Superior temporal gyrus (tissue), 1 donor: ENCODE measurements around the gene STK32A.
A peak's percentile ranks its signal among the peaks of the same experiment; 100 is the strongest.

Experiments used
- DNase-seq: peaks from one replicate; pipeline ENCODE4 v3.0.0-alpha.2; 2016; ENCODE audit errors: extremely low spot score

Gene STK32A

DNA sequence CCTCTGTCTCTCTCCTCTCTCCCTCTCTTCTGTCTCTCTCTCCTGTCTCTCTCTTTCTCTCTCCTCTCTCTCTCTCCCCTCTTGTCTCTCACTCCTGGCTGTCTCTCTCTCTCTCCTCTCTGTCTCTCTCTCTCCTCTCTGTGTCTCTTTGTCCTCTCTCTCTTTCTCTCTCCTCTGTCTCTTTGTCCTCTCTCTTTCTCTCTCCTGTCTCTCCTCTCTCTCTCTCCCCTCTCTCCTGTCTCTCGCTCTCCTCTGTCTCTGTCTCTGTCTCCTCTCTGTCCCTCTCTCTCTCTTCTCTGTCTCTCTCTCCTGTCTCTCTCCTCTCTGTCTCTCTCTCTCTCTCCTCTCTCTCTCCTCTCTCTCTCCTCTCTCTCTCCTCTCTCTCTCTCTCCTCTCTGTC, 25.0 kb downstream of the STK32A start:
- DNase-seq = no peak

DNA sequence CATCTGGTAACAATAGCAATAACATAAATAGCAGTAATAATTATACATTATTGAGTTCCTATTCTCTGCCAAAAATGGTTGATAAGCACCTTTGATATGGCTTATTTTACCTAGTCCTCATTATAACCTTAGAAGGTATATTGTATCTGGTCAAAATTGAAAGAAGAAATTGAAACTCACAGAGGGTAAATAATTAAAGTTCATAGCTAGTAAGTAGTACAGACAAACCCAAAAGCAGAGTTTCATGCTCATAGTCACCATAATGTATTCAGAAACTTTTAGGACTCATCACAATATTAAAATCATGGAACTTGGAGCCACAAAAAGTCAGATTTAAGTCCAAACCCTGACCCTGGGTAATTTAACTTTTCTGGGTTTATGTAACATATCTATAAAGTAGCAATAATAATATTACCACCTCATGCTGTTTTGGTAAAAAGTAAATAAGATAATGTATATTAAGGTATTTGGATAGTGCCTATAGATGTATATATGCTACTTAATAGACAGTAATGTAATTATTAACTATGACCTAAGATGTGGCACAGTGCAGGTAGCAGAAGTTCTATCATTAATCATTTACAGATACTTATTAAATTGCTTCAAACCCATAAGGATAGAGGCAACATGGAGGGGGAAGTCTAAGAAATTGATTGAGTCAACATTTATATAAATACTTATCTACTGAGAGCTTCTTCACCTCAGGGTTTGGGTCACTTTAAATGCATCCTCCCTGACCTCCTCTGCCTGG, 32.4 kb downstream of the STK32A start:
- DNase-seq = no peak

DNA sequence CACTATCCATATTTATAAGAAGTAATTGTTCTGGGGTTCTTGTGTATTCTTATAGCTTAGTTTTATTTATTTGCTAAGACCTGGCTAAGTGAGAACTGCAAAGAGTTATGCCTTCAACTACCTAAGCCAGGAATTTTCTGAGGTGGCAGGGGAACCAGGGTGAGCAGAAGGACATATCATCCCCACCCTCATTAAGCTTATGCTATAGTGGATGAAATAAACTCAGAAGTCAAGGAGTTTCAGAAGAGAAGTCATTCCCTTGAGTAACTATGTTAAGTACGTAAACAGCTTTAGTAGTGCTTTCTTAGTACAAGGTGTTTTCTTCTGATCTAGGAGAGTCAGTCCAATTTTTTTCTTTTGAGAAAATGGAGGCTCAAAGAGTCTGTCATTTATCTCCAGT, 41.7 kb downstream of the STK32A start:
- no peak for DNase-seq

DNA sequence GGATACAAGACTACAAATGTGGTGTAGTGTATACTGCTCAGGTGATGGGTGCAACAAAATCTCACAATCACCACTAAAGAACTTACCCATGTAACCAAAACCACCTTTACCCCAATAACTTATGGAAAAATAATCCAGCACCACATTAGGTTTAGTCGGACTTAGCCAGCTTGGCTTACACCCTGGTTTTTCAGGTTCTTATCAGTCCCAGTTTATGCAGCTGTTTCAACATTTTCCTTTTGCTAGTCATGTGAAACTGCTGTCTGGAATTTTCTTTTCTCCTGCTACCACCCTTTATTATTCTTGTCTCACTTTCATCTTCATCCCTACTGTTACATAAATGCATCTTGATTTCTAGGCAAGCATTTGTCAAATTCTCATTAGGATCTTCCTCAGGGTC, 51.5 kb downstream of the STK32A start:
- DNase-seq = no peak

DNA sequence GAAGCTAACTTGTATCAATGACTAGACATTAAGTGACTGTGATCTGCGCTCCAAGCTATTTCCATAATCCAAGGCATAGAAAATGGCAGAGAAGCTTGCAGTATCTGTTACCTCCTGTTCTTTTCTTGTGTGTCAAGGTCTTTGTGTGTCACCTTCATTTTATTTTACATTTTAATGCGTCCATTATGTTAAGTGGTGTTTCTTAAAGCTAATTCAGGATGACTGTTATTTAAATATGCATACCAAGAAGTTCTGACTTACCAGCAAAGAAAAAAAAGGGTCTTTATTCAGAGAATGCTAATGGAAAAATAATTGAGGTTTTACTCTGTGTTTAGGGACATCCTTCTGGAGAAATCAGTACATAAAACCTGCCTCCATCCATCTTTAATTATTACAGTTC, 52.3 kb downstream of the STK32A start:
- no peak for DNase-seq

DNA sequence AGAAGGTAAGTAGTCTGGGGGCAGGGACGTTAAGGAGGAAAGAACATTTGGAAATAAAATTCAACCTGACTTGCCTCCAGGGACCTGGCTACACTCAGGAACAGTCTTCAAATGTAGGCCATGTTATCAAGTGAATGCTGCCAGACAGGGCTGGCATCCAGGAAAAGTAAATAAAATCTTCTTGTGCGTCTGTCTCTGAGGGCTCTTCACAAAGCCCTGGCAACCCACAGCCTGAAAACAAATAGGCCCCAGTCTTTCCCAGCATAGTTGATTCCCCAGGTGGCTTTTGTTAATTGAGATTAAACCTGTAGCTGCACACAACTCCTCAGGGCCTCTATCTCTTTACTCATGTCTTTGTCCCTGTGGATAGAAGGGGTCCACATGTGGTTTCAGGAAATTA, 55.4 kb downstream of the STK32A start:
- DNase-seq = no peak

DNA sequence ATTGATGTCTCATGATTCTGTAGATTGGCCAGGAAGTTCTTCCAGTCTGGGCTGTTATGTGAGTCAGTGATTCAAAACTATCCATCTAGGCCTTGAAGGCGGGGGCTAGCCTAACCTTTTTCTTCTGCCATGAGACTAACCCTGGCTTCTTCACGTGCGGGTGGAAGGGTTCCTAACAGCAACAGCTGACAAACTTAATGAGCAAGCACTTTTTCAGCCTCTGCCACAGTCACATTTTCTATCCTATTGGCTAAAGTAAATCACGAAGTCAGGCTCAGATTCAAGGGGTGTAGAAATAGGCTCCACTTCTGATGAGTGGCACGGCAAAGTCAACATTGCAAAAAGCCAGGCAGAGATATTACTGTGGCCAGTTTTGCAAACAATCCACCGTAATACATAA, 68.4 kb downstream of the STK32A start:
- DNase-seq = no peak

DNA sequence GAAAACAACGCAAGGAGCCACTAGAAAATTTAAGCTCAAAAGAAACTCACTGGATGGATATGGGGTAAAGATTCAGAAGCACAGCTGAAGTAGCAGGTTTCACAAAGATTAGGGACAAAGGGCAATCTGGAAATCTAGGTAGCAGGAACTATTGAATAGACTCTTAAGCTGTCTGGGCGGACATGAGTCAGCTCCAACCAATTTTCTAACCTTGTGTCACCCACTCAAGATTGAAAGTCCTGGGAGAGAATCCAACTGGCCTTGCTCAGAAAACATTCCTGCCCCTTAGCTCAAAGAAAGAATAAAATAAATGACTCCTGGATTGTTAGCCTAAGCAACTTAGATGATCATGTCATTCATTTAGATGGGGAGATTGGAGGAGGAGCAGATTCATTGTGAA, 69.2 kb downstream of the STK32A start:
- DNase-seq = no peak

DNA sequence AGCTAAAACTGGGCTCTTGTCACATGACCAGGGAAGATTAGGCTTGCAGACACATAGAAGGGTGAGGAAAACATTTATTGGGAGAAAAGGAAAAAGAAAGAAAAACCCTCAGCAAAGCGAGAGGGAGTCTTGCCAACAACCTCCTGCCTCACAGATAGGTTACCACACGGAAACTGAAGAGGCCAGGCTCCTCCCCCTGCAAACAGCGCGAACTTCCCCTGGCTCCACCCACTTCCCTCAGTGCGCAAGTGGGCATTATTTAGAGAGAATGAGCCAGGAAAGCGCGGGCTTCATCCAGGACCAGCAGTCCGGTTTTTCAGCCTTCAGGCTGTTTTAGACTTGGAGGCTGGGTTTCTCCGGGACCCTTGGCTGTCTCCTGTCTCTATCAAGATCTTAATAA, 70.3 kb downstream of the STK32A start:
- DNase-seq = no peak

DNA sequence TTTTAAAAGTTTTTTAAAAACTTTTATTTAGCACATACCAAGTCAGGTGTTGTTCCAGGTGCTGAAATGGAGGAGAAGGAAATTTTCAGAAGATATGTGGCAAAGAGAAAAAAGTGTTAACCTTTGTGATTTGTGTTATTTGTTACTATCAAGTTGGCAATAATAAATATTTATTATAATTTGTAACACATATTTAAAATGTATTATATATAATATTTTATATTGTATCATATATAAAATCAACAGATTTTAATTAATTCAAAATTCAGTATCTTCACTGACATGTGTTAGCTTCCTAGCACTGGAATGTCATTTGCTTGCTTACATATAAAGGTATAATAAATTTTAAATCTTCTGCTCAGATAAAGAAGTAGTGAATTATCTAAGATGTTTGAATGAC, 71.5 kb downstream of the STK32A start:
- DNase-seq = no peak

DNA sequence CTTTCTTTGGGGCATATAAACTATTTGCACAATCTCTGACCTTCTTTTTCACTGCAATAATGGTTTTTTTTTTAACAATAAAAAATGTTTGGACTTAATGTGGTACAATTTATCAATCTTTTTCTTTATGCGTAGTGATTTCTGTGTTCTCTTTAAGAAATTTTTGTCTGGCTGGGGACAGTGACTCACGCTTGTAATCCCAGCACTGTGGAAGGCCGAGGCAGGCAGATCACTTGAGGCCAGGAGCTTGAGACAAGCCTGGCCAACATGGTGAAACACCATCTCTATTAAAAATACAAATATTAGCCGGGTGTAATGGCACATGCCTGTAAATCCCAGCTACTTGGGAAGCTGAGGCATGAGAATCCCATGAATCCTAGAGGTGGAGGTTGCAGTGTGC, 72.3 kb downstream of the STK32A start:
- no peak for DNase-seq

DNA sequence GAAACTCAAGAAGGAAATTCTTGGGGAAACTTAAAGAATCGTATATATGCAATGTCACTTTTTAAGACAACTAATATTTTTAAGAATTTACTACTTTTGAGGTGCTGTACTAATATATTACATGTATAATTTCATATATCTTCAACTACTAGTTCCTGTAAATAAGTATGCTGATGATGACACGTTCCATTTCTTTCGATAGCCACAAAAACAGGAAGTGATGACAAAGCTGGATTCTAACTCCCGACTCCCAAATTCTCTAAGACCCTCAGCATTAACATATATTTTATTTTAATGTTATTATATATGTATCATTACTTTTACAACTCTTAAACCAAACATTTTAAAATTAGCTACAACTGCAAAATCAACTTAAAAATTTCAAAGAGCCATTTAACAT, 74.8 kb downstream of the STK32A start:
- DNase-seq = no peak

DNA sequence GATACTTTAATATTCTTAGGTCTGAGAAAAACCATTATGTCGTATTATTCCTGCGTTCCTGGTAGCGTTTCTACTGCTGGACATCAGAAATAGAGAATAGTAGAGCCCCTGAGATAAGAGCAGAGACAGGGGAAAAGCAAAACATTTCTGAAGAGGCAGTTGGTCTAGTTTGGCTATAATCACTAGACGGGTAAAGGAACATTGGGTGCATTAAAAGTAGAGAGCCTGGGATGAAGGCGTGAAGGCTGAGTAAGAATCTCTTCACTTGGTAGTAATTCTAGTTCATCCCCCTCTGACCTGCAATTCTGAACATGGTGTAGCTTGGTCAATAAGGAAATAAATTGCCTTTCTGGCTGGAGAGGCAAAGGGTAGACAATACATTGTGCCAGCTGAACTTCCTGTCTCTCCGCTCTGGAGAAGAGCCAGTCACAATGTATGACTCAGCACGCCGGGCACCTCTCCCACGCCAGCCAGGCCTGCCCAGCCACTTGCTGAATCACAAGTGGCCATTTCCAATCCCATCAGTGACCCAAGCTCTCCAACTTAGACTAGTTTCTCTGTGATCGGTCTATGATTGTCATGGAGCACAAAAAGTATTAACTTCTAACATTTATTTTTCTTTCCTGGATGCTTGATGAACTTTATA, 75.4 kb downstream of the STK32A start:
- peak; percentile 16 for DNase-seq

DNA sequence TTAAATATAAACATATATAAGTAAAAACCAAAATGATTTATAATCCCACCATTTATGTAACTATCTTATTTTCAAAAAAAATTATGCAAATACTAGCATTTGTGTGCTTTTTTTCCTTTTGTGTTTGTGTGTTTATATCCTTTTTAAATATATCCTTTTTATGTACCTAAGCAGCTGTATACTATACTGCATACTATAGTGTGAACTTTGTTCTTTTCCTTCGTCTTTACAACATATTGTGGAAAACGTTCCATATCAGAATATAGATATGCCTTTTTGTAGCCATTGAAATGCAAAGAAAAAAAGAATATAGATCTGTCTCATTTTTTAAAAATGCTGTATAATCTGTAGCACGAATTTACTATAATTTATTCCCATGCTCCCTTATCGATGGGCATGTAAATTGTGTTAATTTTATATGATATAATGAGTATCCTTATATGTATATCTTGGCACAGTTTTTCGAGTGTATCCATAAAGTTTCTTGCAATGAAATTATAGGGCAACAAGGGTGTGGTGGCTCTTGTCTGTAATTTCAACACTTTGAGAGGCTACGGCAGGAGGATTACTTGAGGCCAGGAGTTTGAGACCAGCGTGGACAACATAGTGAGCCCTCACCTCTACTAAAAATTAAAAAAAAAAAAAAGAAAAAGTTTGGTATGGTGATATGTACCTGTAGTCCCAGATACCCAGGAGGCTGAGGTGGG, 83.3 kb downstream of the STK32A start:
- no peak for DNase-seq

DNA sequence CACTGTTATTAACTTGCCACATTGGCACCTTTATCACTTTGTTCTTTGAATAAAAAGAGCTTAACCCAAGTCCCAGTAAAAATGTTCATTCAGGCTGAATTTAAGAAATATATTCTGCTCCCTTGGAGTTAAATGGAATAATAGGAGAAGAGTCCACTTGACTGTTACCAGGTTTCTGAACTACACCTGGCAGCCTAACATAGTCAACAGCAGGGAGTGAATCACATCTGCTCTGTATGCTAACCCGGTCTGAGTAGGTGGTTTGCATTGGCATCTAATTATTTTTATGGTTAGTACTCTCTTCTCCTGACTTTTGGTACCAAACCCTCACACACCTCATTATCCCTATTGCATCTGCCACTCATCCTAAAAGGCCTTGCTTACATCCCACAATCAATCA, 86.7 kb downstream of the STK32A start:
- DNase-seq = no peak

DNA sequence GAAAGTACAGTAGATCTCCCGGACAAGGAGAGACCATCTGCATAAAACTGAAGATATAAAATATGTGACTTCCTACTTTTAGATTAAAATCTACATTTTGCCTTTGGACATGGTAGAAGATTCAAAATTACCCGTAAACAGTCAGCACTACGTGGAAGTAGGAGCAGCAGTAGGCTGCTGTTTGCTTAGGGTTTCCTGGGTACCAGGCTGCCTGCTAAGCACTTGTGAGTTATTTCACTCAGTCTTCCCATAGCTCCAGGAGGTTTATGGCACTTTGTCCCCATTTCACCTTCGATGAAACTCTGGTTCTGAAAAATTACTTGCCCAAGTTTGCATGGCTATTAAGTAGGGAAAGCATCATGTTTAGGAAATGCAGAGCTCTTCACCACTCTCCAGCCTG, 92.6 kb downstream of the STK32A start:
- no peak for DNase-seq

DNA sequence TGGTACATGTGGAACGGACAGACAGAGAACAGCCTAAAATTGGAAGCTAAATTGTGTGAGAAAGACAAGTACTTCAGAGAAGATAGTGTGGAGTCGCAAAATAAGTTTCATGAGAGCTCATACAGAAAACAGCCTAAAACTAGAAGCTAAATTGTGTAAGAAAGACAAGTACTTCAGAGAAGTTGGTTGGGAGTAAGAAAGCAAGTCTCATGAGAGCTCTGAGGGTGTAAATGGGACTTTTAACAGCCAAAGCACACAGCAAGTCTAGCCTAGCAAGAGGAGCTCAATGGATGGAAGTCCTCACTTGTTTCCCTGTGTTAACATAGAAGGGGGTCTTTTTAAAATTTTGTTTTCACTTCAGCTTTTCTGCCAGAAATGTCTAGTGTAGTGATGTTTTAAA, 93.1 kb downstream of the STK32A start:
- no peak for DNase-seq

DNA sequence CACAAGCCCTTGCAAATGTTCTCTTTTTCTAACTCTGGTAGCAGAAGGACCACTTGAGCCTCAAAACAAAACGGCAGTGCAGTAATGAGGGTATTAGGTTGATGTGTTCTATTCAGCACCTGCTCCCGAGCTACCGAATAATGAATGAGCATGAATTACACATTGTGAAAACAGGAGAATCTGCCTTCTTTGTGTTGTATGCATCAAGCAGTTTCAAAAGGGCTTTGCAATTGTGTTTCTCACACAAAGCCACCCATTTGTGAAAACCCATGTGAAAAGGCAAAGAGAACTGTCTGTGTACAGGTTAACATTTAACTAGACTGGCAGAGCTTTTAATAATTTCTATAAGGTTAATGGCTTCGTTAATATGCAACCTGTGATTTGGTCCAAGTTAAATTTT, 97.8 kb downstream of the STK32A start:
- DNase-seq = no peak

DNA sequence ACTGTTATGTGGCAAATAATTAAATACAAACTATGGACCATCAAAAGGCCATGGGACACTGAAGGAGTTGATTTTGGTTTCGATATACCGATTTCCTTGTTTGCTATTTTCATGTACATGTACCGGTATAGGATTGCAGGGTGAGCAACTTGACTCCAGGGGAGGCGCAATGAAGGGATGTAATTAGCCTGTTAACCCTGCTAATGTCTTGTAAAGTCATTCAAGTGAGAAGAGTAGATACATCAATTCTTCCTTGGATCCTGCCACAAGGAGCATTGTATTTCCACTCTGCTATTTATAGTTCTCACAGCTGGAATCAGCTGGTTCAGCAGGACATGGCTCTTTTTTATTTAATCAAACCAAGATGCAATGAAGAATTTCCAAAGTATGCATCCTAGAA, 102.0 kb downstream of the STK32A start:
- DNase-seq = no peak

DNA sequence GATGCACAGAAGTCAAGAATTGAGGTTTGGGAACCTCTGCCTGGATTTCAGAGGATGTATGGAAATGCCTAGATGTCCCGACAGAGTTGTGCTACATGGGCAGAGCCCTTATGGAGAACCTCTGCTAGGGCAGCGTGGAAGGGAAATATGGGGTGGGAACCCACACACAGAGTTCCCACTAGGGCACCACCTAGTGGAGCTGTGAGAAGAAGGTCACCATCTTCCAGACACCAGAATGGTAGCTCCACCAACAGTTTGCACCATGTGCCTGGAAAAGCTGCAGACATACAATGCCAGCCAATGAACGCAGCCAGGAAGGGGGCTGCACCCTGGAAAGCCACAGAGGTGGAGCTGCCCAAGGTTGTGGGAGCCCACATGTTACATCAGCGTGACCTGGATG, 104.5 kb downstream of the STK32A start:
- DNase-seq = no peak

DNA sequence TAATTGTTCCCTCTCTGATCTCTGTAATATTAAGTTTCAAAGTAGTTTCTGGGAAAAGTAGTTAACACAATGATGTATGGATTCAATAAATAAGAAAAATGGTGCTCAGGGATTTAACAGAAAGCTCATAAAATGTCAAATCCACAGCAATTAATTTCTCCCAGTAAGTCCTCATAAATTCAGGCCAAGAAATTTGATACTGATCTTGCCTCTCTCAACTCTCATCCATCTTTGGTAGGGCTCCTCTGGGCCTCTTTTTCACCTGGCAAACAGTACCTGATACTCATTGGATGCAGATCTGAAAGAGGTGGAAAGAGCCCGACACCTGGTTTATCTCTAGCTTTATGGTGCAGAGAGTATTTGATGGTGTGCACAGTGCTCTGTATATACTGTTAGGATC, 106.1 kb downstream of the STK32A start:
- no peak for DNase-seq

DNA sequence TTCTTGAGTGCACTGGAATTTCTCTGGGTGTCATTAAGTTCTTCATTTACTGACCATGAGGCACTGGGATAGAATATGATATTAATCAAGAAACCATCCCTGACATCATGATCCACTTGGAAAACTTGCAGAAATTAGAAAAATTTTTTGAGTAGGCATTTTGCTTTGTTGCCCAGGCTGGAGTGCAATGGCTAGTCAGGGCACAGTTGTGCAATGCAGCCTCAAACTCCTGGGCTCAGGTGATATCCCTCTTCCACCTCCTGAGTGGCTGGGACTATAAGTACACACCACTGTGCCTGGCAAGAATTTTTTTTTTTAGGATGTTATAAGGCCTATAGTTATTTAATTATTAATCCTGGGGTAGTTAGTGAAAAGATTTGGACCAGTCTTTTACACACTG, 106.5 kb downstream of the STK32A start:
- no peak for DNase-seq

DNA sequence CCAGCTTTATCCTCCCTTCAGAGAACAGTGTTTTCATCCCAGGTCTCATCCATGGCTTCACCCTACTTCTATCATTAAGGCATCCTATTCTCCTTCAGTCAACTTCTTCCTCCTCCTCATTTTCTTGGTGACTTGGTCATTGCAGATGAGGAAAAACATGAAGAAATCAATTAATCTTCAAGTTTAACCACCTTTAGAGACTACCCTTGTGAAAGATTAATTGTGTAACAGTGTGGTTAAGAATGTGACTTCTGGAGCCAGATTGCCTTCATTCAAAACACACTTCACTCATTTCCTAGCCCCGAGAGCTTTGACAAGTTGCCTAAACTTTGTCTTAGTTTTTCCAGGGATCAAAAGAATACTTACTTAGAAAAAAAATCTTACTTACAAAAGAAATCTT, 110.0 kb downstream of the STK32A start:
- no peak for DNase-seq
